ENCODE measurements around the gene UBE2N. TPM values are rescaled to one million over a fixed set of nuclear protein-coding genes. Genes with fewer than 3 reads are reported as not detected.
A peak's percentile ranks its signal among the peaks of the same experiment; 100 is the strongest.
"Not testable (repeated sequence)": the region's sequence is repeated elsewhere in the genome, so short reads cannot be mapped to it uniquely, and the experiment has no call there.

Gene UBE2N
- total RNA-seq, 1 donor from 2014 or later: 129 TPM

DNA sequence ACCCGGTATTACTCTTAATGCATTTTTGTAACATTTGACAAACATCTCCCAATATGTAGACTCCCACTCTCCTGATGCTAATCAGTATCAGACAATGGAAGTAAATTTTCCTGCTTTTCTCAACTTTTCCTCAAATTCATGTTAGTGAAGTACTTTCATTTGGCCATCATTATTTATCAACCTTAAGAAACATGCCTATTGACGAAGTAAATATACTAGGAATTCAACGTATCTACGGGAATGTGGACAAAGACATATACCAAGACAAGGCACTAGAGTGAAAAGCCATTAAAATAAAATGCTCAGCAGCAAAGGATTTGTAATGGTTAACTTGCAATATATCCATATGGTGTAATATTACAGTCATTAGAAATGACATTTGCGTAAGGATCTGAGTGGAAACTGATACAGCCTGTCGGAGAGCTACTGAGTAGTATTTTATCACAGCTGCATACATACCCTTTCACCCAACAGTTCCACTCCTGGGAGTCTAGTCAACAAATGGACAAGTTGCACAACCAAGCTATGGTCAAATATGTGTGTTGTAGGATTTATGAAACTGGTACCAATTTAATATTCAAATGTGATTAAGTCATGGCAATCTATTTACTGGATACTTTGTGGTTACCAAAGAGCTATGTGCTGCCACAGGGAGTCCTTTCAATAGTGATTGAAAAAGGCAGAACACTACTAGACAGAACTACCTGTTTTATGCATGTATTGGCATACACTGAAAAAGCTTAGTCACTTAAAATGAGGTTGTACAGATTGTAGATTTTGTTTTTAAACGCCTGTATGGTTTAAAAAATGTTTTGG is 37.6 kb downstream of the UBE2N start:
- Mint-ChIP-seq H3K27ac (peak overlapping the region; percentile 19), H3K36me3 (ENCODE audit: insufficient read depth) (peaks cover 19% of the 10 kb centered on the region), H3K27me3 (no peaks in the 10 kb centered on the region), H3K9me3 (ENCODE audit: low read depth) (no peaks in the 10 kb centered on the region), H3K4me3 (ENCODE audit: low read depth) (no peak overlapping the region), H3K4me1 (ENCODE audit: low read depth) (peaks cover 12% of the 10 kb centered on the region)
- TF ChIP-seq, protein P1, sequence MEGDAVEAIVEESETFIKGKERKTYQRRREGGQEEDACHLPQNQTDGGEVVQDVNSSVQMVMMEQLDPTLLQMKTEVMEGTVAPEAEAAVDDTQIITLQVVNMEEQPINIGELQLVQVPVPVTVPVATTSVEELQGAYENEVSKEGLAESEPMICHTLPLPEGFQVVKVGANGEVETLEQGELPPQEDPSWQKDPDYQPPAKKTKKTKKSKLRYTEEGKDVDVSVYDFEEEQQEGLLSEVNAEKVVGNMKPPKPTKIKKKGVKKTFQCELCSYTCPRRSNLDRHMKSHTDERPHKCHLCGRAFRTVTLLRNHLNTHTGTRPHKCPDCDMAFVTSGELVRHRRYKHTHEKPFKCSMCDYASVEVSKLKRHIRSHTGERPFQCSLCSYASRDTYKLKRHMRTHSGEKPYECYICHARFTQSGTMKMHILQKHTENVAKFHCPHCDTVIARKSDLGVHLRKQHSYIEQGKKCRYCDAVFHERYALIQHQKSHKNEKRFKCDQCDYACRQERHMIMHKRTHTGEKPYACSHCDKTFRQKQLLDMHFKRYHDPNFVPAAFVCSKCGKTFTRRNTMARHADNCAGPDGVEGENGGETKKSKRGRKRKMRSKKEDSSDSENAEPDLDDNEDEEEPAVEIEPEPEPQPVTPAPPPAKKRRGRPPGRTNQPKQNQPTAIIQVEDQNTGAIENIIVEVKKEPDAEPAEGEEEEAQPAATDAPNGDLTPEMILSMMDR (IDR thresholded peaks at IDR 0.05; ENCODE audit: unreplicated experiment): no peak
- no peak for DNase-seq (ENCODE audit: low spot score, unreplicated experiment)

DNA sequence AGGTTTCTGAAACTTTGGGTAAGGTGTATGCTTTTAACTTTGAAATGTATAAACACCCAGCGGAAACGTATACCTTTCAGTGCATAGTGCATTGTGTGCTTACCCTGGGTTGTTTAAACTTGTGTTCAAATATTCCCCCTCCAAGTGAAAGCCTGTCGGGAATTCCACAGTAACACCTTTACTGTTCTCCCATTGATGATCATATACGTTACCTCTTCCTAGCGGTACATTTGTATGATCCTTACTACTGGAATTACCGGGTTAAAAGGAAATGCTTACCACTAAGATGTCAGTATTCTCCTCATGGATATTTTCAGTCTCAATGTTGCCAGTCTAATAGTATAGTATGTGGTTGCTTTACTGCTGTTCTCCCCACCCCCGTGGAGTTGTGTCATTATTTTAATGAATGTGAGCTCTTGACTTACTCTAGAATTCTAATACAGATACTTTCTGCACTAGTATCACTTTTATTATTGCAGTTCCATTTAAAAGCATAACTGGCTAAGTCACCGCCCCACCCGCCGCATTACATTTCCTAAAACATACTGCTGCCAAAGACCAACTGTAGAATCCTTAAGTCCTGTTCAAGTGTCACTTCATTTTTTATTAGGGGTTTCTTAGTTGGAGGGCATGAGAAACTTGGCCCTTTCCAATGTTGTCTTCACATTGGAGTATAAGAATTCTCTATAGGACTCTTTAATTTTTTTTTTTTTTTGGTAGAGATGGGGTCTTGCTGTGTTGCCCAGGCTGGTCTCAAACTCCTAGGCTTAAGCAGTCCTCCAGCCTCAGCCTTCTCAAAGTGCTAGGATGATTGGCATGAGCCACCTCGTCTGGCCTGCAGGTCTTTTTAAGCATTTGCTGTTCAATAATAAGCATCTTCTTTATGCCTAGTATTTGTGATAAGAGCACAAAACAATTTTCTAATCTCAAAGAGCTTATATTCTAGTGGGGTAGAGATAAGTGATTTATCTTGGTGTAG is 39.1 kb downstream of the UBE2N start:
- no peaks in the 10 kb centered on the region for H3K27me3 Mint-ChIP-seq
- no peak for DNase-seq (ENCODE audit: low spot score, unreplicated experiment)
- peaks cover 21% of the 10 kb centered on the region for H3K36me3 Mint-ChIP-seq (ENCODE audit: insufficient read depth)
- H3K27ac Mint-ChIP-seq: no peak overlapping the region
- peaks cover 13% of the 10 kb centered on the region for H3K4me1 Mint-ChIP-seq (ENCODE audit: low read depth)
- TF ChIP-seq, protein P1 (IDR thresholded peaks at IDR 0.05; ENCODE audit: unreplicated experiment): no peak
- no peaks in the 10 kb centered on the region for H3K9me3 Mint-ChIP-seq (ENCODE audit: low read depth)
- no peak overlapping the region for H3K4me3 Mint-ChIP-seq (ENCODE audit: low read depth)

DNA sequence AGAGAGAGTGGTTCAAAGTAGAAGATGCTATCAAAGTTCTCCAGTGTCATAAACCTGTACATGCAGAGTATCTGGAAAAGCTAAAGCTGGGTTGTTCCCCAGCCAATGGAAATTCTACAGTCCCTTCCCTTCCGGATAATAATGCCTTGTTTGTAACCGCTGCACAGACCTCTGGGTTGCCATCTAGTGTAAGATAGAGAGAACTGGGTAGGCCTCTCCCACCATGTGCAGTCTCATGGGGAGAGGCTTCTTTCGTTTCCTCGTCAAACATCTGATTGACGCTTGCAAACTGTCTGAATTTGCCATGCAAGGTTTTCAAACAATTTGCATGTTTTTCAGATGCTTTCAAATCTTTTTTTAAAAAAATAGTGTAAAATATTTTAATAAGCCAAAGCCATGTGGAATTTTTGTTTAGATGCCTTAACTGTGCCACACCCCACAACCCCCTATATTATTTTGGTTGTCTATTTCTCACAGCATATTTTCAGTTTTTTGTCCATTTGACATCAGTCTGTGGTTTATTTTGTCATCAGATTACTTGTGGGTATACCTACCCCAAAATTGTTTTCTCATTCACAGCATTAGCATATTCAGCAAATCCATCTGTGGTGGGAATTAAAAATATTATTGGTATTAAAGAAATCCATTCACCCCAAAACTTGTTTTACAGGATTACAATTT is 42.4 kb downstream of the UBE2N start:
- peaks cover 15% of the 10 kb centered on the region for H3K4me1 Mint-ChIP-seq (ENCODE audit: low read depth)
- not testable (repeated sequence) for H3K9me3 Mint-ChIP-seq (ENCODE audit: low read depth); H3K27ac Mint-ChIP-seq; H3K4me3 Mint-ChIP-seq (ENCODE audit: low read depth); DNase-seq (ENCODE audit: low spot score, unreplicated experiment); H3K27me3 Mint-ChIP-seq
- peaks cover 24% of the 10 kb centered on the region for H3K36me3 Mint-ChIP-seq (ENCODE audit: insufficient read depth)

DNA sequence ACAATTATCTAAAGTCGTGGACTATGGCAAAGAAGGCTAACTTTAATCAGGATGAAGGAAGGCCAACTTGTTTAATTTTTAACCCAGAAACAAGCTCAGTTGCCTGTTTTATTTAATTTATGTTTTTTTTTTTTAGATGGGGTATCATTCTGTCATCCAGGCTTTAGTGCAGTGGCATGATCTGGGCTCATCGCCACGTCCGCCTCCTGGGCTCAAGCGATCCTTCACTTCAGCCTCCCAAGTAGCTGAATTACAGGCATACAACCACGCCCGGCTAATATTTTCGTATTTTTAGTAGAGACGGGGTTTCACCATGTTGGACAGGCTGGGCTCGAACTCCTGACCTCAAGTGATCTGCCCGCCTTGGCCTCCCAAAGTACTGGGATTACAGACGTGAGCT is 44.3 kb downstream of the UBE2N start:
- no peak overlapping the region for H3K4me3 Mint-ChIP-seq (ENCODE audit: low read depth)

DNA sequence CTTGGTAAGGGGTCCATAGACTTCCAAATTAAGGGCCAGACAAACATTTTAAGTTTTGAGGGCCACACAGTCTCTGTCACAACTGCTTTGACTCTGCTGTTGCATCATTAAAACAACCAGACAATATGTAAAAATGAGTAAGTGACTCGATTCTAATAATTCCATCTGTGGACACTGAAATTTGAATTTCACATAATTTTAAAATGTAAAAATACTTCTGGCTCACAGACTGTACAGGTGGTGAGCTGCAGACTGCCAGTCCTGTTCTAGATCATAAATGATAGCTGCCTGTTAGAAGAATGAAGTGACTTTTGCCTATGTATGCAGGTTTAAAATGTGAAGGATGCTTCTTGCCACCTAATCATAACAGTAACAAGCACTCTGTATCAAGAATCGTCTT is 48.3 kb downstream of the UBE2N start:
- TF ChIP-seq, protein P1 (IDR thresholded peaks at IDR 0.05; ENCODE audit: unreplicated experiment): no peak
- Mint-ChIP-seq H3K27me3 (no peaks in the 10 kb centered on the region), H3K36me3 (ENCODE audit: insufficient read depth) (peaks cover 10% of the 10 kb centered on the region), H3K27ac (no peak overlapping the region), H3K9me3 (ENCODE audit: low read depth) (no peaks in the 10 kb centered on the region), H3K4me3 (ENCODE audit: low read depth) (no peak overlapping the region), H3K4me1 (ENCODE audit: low read depth) (peaks cover 15% of the 10 kb centered on the region)
- no peak for DNase-seq (ENCODE audit: low spot score, unreplicated experiment)

More for the DNA sequence above, 44.3 kb downstream of the UBE2N start:
- Mint-ChIP-seq H3K9me3 (ENCODE audit: low read depth) (no peaks in the 10 kb centered on the region), H3K27me3 (no peaks in the 10 kb centered on the region), H3K27ac (peak overlapping the region; percentile 16), H3K4me1 (ENCODE audit: low read depth) (peaks cover 8% of the 10 kb centered on the region), H3K36me3 (ENCODE audit: insufficient read depth) (peaks cover 17% of the 10 kb centered on the region)
- TF ChIP-seq, protein P1 (IDR thresholded peaks at IDR 0.05; ENCODE audit: unreplicated experiment): no peak
- DNase-seq (ENCODE audit: low spot score, unreplicated experiment): no peak
